Ectodermal cell (in vitro differentiated cells): ENCODE measurements around the gene BRAF.
"Not testable (repeated sequence)": the region's sequence is repeated elsewhere in the genome, so short reads cannot be mapped to it uniquely, and the experiment has no call there.

Experiments used
- H3K27ac ChIP-seq: 2 replicates; pipeline ENCODE4 v1.7.0; 2013; ENCODE audit warnings: mild to moderate bottlenecking, low read depth, low read length; ENCODE audit not compliant: insufficient read depth, poor library complexity, severe bottlenecking
- H3K27me3 ChIP-seq: 2 replicates; pipeline ENCODE4 v1.7.0; 2013; ENCODE audit warnings: mild to moderate bottlenecking, low read length; ENCODE audit not compliant: insufficient read depth, control insufficient read depth, poor library complexity, severe bottlenecking
- H3K36me3 ChIP-seq: one replicate; pipeline ENCODE4 v1.7.0; 2013; ENCODE audit warnings: low read length; ENCODE audit not compliant: control insufficient read depth, insufficient read depth
- H3K4me1 ChIP-seq: one replicate; pipeline ENCODE4 v1.7.0; 2013; ENCODE audit warnings: low read length; ENCODE audit not compliant: control insufficient read depth, insufficient read depth
- H3K4me3 ChIP-seq: 2 replicates; pipeline ENCODE4 v1.7.0; 2013; ENCODE audit warnings: low read depth, low read length, control low read depth; ENCODE audit not compliant: insufficient read depth
- H3K9me3 ChIP-seq: 2 replicates; pipeline ENCODE4 v1.7.0; 2013; ENCODE audit warnings: mild to moderate bottlenecking, low read length, moderate library complexity; ENCODE audit not compliant: control insufficient read depth
- WGBS, 2 experiments: methylation state at CpG; one replicate each; pipeline ENCODE4 v1.1.7; 2013; ENCODE audit warnings: missing lambda C conversion rate in 2 of 2; 5-methylcytosine and 5-hydroxymethylcytosine counted together

BRAF gene

DNA sequence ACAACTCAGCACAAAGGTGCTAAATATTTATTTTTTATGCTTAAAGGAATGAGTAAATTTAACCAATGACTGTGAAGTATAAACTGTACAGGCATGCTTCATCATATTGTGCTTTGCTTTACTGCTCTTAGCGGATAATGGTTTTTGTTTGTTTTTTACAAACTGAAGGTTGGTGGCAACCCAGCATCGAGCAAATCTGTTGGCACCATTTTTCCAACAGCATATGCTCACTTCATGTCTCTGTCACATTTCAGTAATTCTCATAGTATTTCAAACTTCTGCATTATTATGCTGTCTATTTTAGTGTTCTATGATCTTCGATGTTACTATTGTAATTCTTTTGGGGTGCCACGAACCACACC lies 22.8 kb downstream of the BRAF start:
- WGBS, 2 experiments, result 93 to 98% methylated on average over 4 of the region's 4 CpGs
- no peaks in the 10 kb centered on the region for H3K36me3 ChIP-seq
- no peak overlapping the region for H3K27ac ChIP-seq
- H3K9me3 ChIP-seq, result no peaks in the 10 kb centered on the region
- H3K4me3 ChIP-seq, result no peak overlapping the region
- H3K4me1 ChIP-seq, result no peaks in the 10 kb centered on the region
- no peaks in the 10 kb centered on the region for H3K27me3 ChIP-seq

DNA sequence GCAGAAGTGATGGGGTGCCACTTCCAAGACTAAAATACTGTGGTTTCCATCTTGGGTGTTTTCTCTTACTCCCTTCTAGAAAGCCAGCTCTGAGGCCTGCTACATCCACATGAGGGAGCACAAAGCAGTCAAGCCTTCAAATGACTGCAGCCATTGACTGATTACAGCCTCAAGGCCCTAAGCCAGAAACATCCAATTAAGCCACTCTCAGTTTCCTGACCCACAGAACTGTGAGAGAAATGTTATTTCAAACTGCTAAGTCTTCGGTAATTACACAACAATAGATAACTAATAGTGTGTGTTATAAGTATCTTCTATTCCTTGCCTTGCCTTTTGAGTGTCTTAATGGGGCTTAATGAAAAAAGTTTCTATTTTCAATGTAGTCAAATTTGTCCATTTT lies 24.8 kb downstream of the BRAF start:
- Histone ChIP-seq H3K36me3 (no peaks in the 10 kb centered on the region), H3K27me3 (no peaks in the 10 kb centered on the region), H3K4me3 (no peak overlapping the region), H3K27ac (no peak overlapping the region), H3K9me3 (no peaks in the 10 kb centered on the region), H3K4me1 (no peaks in the 10 kb centered on the region)
- WGBS, 2 experiments, result no CpG with 5 or more reads among the region's 1 CpG

DNA sequence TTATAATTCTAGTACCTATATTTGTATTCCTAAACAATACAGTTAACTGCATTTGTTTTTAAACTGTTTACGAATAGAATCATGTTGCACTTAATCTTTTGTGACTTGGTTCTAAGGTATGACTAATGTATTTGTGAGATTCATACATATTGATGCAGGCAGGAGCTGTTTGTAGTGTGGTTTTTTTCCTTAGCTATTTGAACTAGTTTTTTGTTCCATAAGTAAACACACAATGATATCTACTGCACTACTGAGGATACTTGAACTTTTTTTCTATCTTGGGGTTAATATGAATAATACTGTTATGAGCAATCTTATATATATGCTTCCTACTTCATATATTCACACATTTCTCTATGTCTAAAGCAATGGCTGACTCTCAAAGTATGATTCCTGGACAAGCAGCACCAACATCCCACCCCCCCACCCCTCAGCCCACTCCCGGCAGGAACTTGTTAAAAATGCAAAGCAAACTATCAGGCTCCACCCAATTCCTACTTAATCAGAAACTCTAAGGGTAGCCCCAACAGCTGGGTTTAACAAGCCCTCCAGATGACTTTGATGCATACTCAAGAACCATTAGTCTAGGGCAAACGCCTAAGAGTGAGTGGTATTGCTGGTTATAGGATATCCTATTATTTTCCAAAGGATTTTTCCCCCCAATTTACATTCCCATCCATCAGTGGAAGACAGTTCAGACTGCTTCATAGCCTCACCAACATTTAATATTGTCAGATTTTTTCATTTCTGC lies 25.8 kb downstream of the BRAF start:
- WGBS, 2 experiments, result 93 to 95% methylated on average over 2 of the region's 3 CpGs
- Histone ChIP-seq H3K36me3 (no peaks in the 10 kb centered on the region), H3K27ac (no peak overlapping the region), H3K9me3 (no peaks in the 10 kb centered on the region), H3K4me3 (no peak overlapping the region), H3K4me1 (no peaks in the 10 kb centered on the region), H3K27me3 (no peaks in the 10 kb centered on the region)

DNA sequence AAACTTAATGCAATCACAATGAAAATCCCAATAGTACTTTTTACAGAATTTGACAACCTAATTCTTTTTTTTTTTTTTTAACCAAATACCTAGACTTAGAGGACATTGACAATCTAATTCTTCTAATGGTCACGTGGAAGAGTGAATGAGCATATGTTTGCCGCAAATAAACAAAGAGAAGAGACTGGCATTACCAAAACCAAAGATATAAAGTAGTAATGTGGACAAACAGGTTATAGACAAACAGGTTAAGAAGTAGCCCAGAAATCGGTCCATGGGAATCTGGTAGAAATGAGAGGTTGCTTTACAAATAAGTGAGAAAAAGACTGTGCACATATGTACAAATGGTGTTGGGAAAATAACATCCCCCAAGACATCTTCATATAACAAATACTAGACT lies 27.7 kb downstream of the BRAF start:
- no peaks in the 10 kb centered on the region for H3K27me3 ChIP-seq
- no peaks in the 10 kb centered on the region for H3K9me3 ChIP-seq
- H3K4me1 ChIP-seq, result no peaks in the 10 kb centered on the region
- H3K36me3 ChIP-seq, result no peaks in the 10 kb centered on the region
- H3K4me3 ChIP-seq, result no peak overlapping the region
- 89 to 97% methylated on average over 3 of the region's 3 CpGs for WGBS, 2 experiments
- no peak overlapping the region for H3K27ac ChIP-seq

DNA sequence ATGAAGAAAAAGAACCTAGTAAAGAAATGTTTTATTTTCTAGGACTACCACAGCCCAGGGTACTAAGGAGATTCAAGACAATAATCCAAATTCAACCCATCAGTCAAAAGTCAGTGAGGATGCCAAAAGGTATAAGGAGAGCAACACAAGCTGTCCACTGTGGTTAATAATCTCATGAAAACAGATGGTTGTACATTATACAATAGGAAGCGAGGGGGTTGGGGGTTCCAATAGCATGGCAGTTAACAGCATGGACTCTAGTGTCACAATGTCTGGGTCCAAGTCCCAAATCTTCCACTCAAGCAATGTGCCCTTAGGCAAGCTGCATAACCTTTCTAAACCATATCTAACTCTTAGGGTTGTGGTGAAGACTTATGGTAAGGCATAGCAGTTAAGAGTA lies 35.1 kb downstream of the BRAF start:
- Histone ChIP-seq H3K27ac (no peak overlapping the region), H3K4me1 (no peaks in the 10 kb centered on the region), H3K4me3 (no peak overlapping the region), H3K36me3 (no peaks in the 10 kb centered on the region), H3K9me3 (no peaks in the 10 kb centered on the region), H3K27me3 (no peaks in the 10 kb centered on the region)
- 94 to 100% methylated on average over 1 of the region's 1 CpG for WGBS, 2 experiments

DNA sequence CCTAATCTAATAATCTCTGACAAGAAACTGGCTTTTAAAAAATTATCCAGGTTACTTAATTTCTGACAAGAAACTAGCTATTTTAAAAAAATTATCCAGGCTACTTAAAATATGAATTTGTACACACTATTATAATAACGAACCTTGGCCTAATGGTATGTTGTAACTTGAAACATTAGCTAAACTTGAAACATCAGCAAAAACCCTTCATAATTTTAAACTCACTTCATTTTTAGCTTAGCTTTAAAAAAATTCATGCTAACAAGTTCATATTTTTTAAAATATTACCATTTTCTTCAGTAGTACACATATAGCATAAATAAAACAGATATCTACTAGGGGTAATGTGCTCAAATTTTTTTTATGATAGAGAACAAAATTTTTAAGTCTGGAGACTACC lies 35.6 kb downstream of the BRAF start:
- 89% methylated on average over 1 of the region's 1 CpG; no CpG with 5 or more reads in 1 of the 2 experiments for WGBS, 2 experiments
- Histone ChIP-seq H3K9me3 (no peaks in the 10 kb centered on the region), H3K27me3 (no peaks in the 10 kb centered on the region), H3K36me3 (no peaks in the 10 kb centered on the region), H3K4me1 (no peaks in the 10 kb centered on the region), H3K27ac (no peak overlapping the region), H3K4me3 (no peak overlapping the region)

DNA sequence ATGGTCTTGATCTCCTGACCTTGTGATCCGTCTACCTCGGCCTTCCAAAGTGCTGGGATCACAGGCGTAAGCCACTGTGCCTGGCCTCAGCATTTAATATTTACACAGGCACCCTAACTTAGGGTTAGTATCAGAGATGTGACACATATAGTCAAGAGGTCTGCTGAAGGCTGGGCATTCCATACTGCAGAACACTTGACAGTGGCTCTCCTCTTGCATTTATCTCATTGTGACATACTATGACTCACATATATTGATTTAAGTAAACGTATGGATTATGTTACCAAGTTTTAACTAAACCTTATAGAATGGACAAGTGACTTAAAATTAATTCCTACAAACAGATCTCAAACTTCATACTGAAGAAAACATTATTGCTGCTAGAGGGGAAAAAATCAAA lies 36.6 kb downstream of the BRAF start:
- H3K9me3 ChIP-seq, result no peaks in the 10 kb centered on the region
- 91 to 93% methylated on average over 3 of the region's 4 CpGs for WGBS, 2 experiments
- no peak overlapping the region for H3K27ac ChIP-seq
- H3K27me3 ChIP-seq, result no peaks in the 10 kb centered on the region
- H3K4me1 ChIP-seq, result no peaks in the 10 kb centered on the region
- H3K36me3 ChIP-seq, result no peaks in the 10 kb centered on the region
- no peak overlapping the region for H3K4me3 ChIP-seq

DNA sequence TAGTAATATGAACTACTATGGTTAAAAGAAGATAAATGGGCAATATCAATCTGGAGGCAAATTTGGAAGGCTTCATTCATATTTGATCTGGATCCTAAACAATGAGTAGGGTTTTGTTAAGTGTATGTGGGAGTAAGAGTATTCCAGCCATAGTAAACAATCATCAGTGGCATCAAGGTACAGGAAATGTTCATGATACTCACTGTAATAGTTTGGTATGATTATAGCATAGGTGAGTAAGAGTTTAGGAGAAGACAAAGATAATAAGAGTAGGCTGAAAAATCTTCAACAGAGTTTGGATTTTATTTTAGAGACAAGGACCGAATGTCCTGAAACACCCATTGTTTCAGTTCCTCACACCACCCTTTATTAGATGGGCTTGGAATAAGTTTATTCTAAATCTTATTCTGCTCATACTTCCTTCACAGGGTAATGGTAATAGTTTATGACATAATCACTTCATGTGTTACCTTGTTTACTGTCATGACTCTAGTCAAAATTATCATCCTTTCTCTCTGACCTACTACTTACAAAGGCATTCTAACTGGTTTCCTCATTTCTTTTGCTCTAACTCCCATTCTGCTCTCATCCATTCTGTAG lies 38.9 kb downstream of the BRAF start:
- Histone ChIP-seq H3K4me1 (no peaks in the 10 kb centered on the region), H3K4me3 (no peak overlapping the region), H3K36me3 (no peaks in the 10 kb centered on the region), H3K27ac (no peak overlapping the region), H3K27me3 (no peaks in the 10 kb centered on the region), H3K9me3 (no peaks in the 10 kb centered on the region)
- WGBS, 2 experiments, result 94% methylated on average over 1 of the region's 1 CpG; no CpG with 5 or more reads in 1 of the 2 experiments

DNA sequence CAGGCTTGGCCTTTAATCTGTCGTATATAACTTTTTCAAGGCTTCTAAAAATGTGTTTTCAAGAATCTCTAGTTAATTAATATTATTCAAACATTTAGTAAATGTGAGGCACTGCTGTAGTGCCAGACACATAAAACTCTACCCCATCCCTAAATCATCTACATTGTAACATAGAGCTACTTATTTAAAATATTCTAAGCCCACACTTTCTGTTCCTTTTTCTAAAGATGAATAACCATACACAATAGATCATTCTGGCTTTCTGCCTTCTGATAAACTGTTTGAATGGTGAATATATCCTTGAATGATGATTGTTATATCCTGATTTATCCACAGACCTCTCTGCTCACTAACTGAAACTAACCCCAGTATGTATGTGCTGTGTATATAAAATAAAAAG lies 41.4 kb downstream of the BRAF start:
- no peak overlapping the region for H3K27ac ChIP-seq
- no peaks in the 10 kb centered on the region for H3K4me1 ChIP-seq
- no peaks in the 10 kb centered on the region for H3K9me3 ChIP-seq
- no CpG with 5 or more reads among the region's 1 CpG for WGBS, 2 experiments
- no peak overlapping the region for H3K4me3 ChIP-seq
- no peaks in the 10 kb centered on the region for H3K27me3 ChIP-seq
- no peaks in the 10 kb centered on the region for H3K36me3 ChIP-seq

DNA sequence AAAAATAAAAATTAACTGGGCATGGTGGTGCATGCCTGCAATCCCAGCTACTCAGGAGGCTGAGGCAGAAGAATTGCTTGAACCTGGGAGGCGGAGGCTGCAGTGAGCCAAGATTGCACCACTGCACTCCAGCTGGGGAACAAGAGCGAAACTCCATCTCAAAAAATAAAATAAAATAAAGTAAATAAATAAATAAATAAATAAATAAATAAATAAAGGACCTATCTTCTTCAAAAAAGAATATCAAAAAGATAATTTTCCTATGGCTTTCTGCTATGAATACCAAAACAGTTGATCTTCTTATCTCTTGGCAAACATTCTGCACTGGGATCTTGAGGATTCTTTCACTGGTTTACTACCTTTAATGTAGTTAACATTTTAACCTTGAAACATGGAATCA lies 41.9 kb downstream of the BRAF start:
- H3K9me3 ChIP-seq, H3K36me3 ChIP-seq, H3K27ac ChIP-seq, H3K4me1 ChIP-seq, H3K27me3 ChIP-seq, H3K4me3 ChIP-seq: not testable (repeated sequence)
- 100% methylated on average over 1 of the region's 2 CpGs for WGBS, 2 experiments
